22Rv1 (cell line): ENCODE data around the gene TSR2.

Experiments used
- H3K27ac ChIP-seq: fragments of 450-650 bp; 2 replicates; pipeline ENCODE4 v1.5.1; 2017
- CTCF ChIP-seq: fragments of 450-650 bp; IDR thresholded peaks from 2 replicates; pipeline ENCODE4 v1.5.1; 2017; ENCODE audit warnings: mild to moderate bottlenecking
- ZFX ChIP-seq: fragments of 450-650 bp; IDR thresholded peaks from 2 replicates; pipeline ENCODE4 v1.6.1; 2017; ENCODE audit warnings: antibody characterized with exemption, borderline replicate concordance

The TSR2 gene

DNA sequence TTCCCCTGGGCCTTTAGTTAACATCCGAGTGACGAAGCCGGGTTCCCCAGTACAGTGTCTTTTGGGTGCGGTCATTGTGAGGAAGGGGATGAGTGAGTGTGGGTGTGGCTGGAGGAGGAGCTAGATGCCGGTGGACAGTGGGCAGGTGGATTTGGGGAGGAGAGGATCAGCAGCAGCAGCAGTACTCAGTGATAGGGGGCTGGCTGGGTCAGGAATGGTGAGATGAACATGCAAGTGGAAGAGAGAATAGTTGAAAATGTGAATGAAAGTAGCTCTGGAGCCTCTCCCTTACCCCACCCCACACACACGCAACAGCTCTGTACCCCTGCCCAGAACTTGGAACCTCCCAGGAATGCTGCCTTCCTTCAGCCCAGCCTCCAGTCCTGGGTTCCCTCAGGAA is 4.5 kb downstream of the TSR2 start:
- no peak overlapping the region for H3K27ac ChIP-seq
- no peak for TF ChIP-seq CTCF
- TF ChIP-seq ZFX, result no peak

- TF ChIP-seq ZFX (no peak), CTCF (no peak)
- H3K27ac ChIP-seq, result no peak overlapping the region
These were observed 5.9 kb downstream of the TSR2 start for GRCh38 chrX:54446084-54446483.

- H3K27ac ChIP-seq, result no peak overlapping the region
- TF ChIP-seq ZFX, result no peak
- TF ChIP-seq CTCF, result peak; percentile 23; the same call in 1 of the 2 replicates
These were observed 7.3 kb downstream of the TSR2 start for GRCh38 chrX:54447461-54447860.

DNA sequence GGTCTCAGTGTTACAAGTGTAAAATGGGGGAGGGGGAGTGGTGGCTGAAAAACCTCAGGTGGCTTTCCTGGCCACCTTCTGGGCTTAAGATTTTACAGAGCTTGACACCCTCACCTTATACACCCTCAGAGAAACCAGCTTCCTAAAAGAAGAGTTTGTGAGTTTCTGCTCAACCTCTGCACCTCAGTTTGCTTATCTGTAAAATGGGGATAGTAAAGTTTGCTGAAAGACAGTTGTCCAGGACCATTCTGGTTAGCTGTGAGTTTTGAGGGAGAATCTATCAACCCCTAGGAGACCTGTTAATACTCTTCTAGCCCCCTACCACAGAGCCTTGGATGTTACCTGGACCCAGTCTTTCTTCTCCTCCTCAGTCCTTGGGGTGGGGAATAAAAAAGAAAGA is 9.7 kb downstream of the TSR2 start:
- no peak overlapping the region for H3K27ac ChIP-seq
- TF ChIP-seq ZFX (no peak), CTCF (no peak)

GRCh38 chrX:54452920-54453319 is 12.7 kb downstream of the TSR2 start:
- TF ChIP-seq ZFX, result no peak
- TF ChIP-seq CTCF, result no peak
- H3K27ac ChIP-seq, result no peak overlapping the region

- H3K27ac ChIP-seq, result no peak overlapping the region
- no peak for TF ChIP-seq CTCF
- TF ChIP-seq ZFX, result no peak
These were observed 30.0 kb downstream of the TSR2 start for GRCh38 chrX:54470054-54470760.

- TF ChIP-seq ZFX (no peak), CTCF (no peak)
- H3K27ac ChIP-seq, result no peak overlapping the region
These were observed 34.0 kb downstream of the TSR2 start for GRCh38 chrX:54473993-54474859.
